Measurements from ENCODE around the gene NINJ1.
"Not testable (repeated sequence)": the region's sequence is repeated elsewhere in the genome, so short reads cannot be mapped to it uniquely, and the experiment has no call there.

The NINJ1 gene

DNA sequence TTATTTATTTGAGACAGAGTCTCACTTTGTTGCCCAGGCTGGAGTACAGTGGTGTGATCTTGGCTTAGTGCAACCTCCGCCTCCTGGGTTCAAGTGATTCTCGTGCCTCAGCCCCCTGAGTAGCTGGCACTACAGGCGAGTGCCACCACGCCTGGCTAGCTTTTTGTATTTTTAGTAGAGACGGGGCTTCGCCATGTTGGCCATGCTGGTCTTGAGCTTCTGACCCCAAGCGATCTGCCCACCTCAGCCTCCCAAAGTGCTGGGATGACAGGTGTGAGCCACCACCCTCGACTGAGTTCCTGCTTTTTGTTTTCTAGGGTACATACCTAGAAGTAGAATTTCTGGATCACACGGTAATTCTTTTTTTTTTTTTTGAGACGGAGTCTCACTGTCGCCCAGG is 33.0 kb downstream of the NINJ1 start:
- H3K9me3 ChIP-seq (replicated peaks in 1 of 2; ENCODE audit: control insufficient read depth in 2 of 2, insufficient read depth in 1 of 2, low read depth in 1 of 2, low read length in 2 of 2): peaks cover 0 to 14% of the 10 kb centered on the region in 2 donors
- not testable (repeated sequence) for H4K8ac ChIP-seq (ENCODE audit: low read depth, low read length); H2AK5ac ChIP-seq (ENCODE audit: low read depth, low read length); H4K91ac ChIP-seq (ENCODE audit: low read depth, low read length, poor library complexity); H3K4me3 ChIP-seq (ENCODE audit: low read length in 2 of 2); H3K36me3 ChIP-seq (replicated peaks in 1 of 2; ENCODE audit: control insufficient read depth in 2 of 2, insufficient read depth in 2 of 2, low read length in 2 of 2); H3K27ac ChIP-seq (replicated peaks; ENCODE audit: low read length); H2BK12ac ChIP-seq (ENCODE audit: low read length); H3K23ac ChIP-seq (ENCODE audit: low read depth, low read length, poor library complexity); DNase-seq (ENCODE audit: low spot score); H2BK5ac ChIP-seq (ENCODE audit: low read length); H2BK120ac ChIP-seq (ENCODE audit: low read depth, low read length); H3K9ac ChIP-seq (ENCODE audit: low read depth, low read length, poor library complexity); H2BK15ac ChIP-seq (ENCODE audit: low read length); H3K4me2 ChIP-seq (ENCODE audit: insufficient read depth, low read length, poor library complexity, severe bottlenecking); H3K79me1 ChIP-seq (ENCODE audit: low read depth, low read length); H3K27me3 ChIP-seq (ENCODE audit: control insufficient read depth in 3 of 3, insufficient read depth in 3 of 3, low read depth in 1 of 3, low read length in 3 of 3); H3K14ac ChIP-seq (ENCODE audit: low read length); H3K4ac ChIP-seq (ENCODE audit: low read length); H3K4me1 ChIP-seq (ENCODE audit: control insufficient read depth in 2 of 2, insufficient read depth in 1 of 2, low read depth in 1 of 2, low read length in 2 of 2); H2AFZ ChIP-seq (ENCODE audit: low read length); H3K18ac ChIP-seq (ENCODE audit: low read length)
- no CpG with 5 or more reads among the region's 11 CpGs for WGBS, 2 donors (ENCODE audit: extremely low coverage in 2 of 2, insufficient read length in 2 of 2, insufficient replicate concordance in 1 of 2)

- no peak overlapping the region for H4K91ac ChIP-seq (ENCODE audit: low read depth, low read length, poor library complexity)
- H3K23ac ChIP-seq (ENCODE audit: low read depth, low read length, poor library complexity): no peak overlapping the region
- no peak overlapping the region for H3K14ac ChIP-seq (ENCODE audit: low read length)
- H3K4me1 ChIP-seq (ENCODE audit: control insufficient read depth in 2 of 2, insufficient read depth in 1 of 2, low read depth in 1 of 2, low read length in 2 of 2): peaks cover 5 to 10% of the 10 kb centered on the region in 2 donors
- no peak overlapping the region for H2AK5ac ChIP-seq (ENCODE audit: low read depth, low read length)
- H3K27me3 ChIP-seq (ENCODE audit: control insufficient read depth in 3 of 3, insufficient read depth in 3 of 3, low read depth in 1 of 3, low read length in 3 of 3): peaks cover 0 to 5% (median 0%) of the 10 kb centered on the region in 3 experiments
- H3K36me3 ChIP-seq (replicated peaks in 1 of 2; ENCODE audit: control insufficient read depth in 2 of 2, insufficient read depth in 2 of 2, low read length in 2 of 2): no peaks in the 10 kb centered on the region
- peak overlapping the region; percentile 11 for H2BK5ac ChIP-seq (ENCODE audit: low read length)
- peaks cover 2% of the 10 kb centered on the region for H3K79me1 ChIP-seq (ENCODE audit: low read depth, low read length)
- H2AFZ ChIP-seq (ENCODE audit: low read length): no peak overlapping the region
- H3K9me3 ChIP-seq (replicated peaks in 1 of 2; ENCODE audit: control insufficient read depth in 2 of 2, insufficient read depth in 1 of 2, low read depth in 1 of 2, low read length in 2 of 2): peaks cover 0 to 14% of the 10 kb centered on the region in 2 donors
- H2BK120ac ChIP-seq (ENCODE audit: low read depth, low read length): no peak overlapping the region
- no peak overlapping the region for H4K8ac ChIP-seq (ENCODE audit: low read depth, low read length)
- H3K4me3 ChIP-seq (ENCODE audit: low read length in 2 of 2): no peak overlapping the region
- no peak for DNase-seq (ENCODE audit: low spot score)
- H2BK15ac ChIP-seq (ENCODE audit: low read length): peak overlapping the region; percentile 15
- no peak overlapping the region for H3K4ac ChIP-seq (ENCODE audit: low read length)
- H3K9ac ChIP-seq (ENCODE audit: low read depth, low read length, poor library complexity): no peak overlapping the region
- no peak overlapping the region for H3K18ac ChIP-seq (ENCODE audit: low read length)
- no peak overlapping the region for H3K27ac ChIP-seq (replicated peaks; ENCODE audit: low read length)
- WGBS, 2 donors (ENCODE audit: extremely low coverage in 2 of 2, insufficient read length in 2 of 2, insufficient replicate concordance in 1 of 2): no CpG with 5 or more reads among the region's 8 CpGs
- H3K4me2 ChIP-seq (ENCODE audit: insufficient read depth, low read length, poor library complexity, severe bottlenecking): no peak overlapping the region
- no peak overlapping the region for H2BK12ac ChIP-seq (ENCODE audit: low read length)
Observed at GRCh38 chr9:93100276-93100636, 33.8 kb downstream of the NINJ1 start.

DNA sequence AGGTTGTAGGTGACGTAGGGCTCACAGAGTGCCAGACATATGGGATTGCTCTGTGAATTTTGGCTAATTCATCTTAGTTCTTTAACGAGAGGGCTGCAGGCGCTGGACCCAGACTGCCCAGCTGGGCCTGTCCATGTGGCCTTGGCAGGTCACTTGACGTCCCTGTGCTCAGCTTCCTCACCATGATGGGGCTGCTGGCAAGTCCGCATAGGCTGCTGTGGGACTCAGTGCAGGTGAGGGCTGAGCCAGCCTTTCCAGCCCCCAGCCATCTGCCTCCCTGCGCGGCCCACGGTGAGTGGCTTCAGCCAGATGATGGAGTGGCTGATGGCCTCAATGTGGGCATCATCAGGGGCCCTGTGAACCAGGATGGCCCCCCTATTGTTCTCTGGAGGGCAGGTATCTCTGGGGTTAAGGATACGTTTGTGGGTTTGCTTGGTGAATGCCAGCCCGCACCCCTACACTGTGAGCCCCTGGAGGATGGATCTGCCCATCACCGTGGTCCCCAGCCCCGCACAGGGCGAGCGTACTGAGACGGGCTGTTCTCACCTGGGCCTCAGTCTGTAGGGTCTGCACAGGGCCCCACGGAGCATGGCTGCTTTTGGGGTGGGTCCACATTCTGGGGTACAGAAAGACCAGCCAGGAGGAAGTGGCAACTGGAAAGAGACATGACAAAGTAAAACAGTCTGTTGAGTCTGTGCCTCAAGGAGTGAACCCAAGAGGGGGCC is 34.3 kb downstream of the NINJ1 start:
- peaks cover 0 to 14% of the 10 kb centered on the region in 2 donors for H3K9me3 ChIP-seq (replicated peaks in 1 of 2; ENCODE audit: control insufficient read depth in 2 of 2, insufficient read depth in 1 of 2, low read depth in 1 of 2, low read length in 2 of 2)
- H3K27ac ChIP-seq (replicated peaks; ENCODE audit: low read length): no peak overlapping the region
- H3K4me2 ChIP-seq (ENCODE audit: insufficient read depth, low read length, poor library complexity, severe bottlenecking): no peak overlapping the region
- H4K91ac ChIP-seq (ENCODE audit: low read depth, low read length, poor library complexity): no peak overlapping the region
- H3K36me3 ChIP-seq (replicated peaks in 1 of 2; ENCODE audit: control insufficient read depth in 2 of 2, insufficient read depth in 2 of 2, low read length in 2 of 2): no peaks in the 10 kb centered on the region
- H3K14ac ChIP-seq (ENCODE audit: low read length): peak overlapping the region; percentile 67
- peak overlapping the region; percentile 15 for H2BK15ac ChIP-seq (ENCODE audit: low read length)
- H4K8ac ChIP-seq (ENCODE audit: low read depth, low read length): no peak overlapping the region
- peak overlapping the region; percentile 2 for H3K23ac ChIP-seq (ENCODE audit: low read depth, low read length, poor library complexity)
- DNase-seq (ENCODE audit: low spot score): no peak
- peaks cover 2% of the 10 kb centered on the region for H3K79me1 ChIP-seq (ENCODE audit: low read depth, low read length)
- no peak overlapping the region for H2BK120ac ChIP-seq (ENCODE audit: low read depth, low read length)
- H2AFZ ChIP-seq (ENCODE audit: low read length): no peak overlapping the region
- peak overlapping the region; percentile 11 for H2BK5ac ChIP-seq (ENCODE audit: low read length)
- no CpG with 5 or more reads among the region's 16 CpGs for WGBS, 2 donors (ENCODE audit: extremely low coverage in 2 of 2, insufficient read length in 2 of 2, insufficient replicate concordance in 1 of 2)
- no peak overlapping the region for H3K4me3 ChIP-seq (ENCODE audit: low read length in 2 of 2)
- peaks cover 0 to 5% (median 0%) of the 10 kb centered on the region in 3 experiments for H3K27me3 ChIP-seq (ENCODE audit: control insufficient read depth in 3 of 3, insufficient read depth in 3 of 3, low read depth in 1 of 3, low read length in 3 of 3)
- peaks cover 5 to 10% of the 10 kb centered on the region in 2 donors for H3K4me1 ChIP-seq (ENCODE audit: control insufficient read depth in 2 of 2, insufficient read depth in 1 of 2, low read depth in 1 of 2, low read length in 2 of 2)
- H3K4ac ChIP-seq (ENCODE audit: low read length): no peak overlapping the region
- no peak overlapping the region for H3K9ac ChIP-seq (ENCODE audit: low read depth, low read length, poor library complexity)
- peak overlapping the region; percentile 41 for H2AK5ac ChIP-seq (ENCODE audit: low read depth, low read length)
- H3K18ac ChIP-seq (ENCODE audit: low read length): no peak overlapping the region
- no peak overlapping the region for H2BK12ac ChIP-seq (ENCODE audit: low read length)

DNA sequence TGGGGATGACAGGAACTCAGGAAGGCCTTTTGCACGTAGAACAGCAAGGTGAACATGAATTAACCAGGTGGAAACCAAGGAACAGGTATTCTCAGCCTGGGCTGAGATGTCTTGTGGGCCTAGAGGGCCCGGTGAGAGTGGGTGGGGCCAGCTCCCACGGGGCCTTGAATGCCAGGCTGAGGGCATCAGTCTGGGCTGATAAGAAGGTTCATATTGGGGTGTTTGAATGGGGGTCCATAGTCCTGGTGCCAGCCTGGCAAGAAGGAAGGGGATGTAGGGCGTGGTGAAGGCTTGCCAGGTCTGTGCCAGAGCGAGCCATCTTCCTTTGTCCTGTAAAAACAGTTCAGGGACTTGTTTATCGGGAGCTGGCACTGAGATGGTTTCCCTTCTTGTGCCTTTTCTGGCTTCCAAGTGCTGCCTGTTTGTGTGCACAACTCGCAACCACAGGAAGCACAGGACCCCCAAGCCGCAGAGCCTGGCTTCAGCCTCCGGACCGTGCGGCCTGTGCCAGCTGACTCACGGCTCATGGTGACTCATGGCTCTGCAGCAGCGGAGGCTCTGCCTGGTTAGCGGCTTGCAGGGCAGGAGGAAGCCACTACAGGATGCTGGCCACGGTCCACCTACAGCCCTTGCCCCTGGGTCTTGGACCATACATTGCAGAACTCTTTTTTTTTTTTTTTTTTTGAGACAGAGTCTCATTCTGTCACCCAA is 35.7 kb downstream of the NINJ1 start:
- H2BK120ac ChIP-seq (ENCODE audit: low read depth, low read length): no peak overlapping the region
- H4K8ac ChIP-seq (ENCODE audit: low read depth, low read length): no peak overlapping the region
- H3K4ac ChIP-seq (ENCODE audit: low read length): no peak overlapping the region
- H3K23ac ChIP-seq (ENCODE audit: low read depth, low read length, poor library complexity): no peak overlapping the region
- peaks cover 0 to 4% of the 10 kb centered on the region in 2 donors for H3K9me3 ChIP-seq (replicated peaks in 1 of 2; ENCODE audit: control insufficient read depth in 2 of 2, insufficient read depth in 1 of 2, low read depth in 1 of 2, low read length in 2 of 2)
- H2AK5ac ChIP-seq (ENCODE audit: low read depth, low read length): peak overlapping the region; percentile 1
- peak overlapping the region; percentile 44 for H3K9ac ChIP-seq (ENCODE audit: low read depth, low read length, poor library complexity)
- H4K91ac ChIP-seq (ENCODE audit: low read depth, low read length, poor library complexity): no peak overlapping the region
- no peak overlapping the region for H3K27ac ChIP-seq (replicated peaks; ENCODE audit: low read length)
- no peak for DNase-seq (ENCODE audit: low spot score)
- H2AFZ ChIP-seq (ENCODE audit: low read length): no peak overlapping the region
- no peaks in the 10 kb centered on the region for H3K36me3 ChIP-seq (replicated peaks in 1 of 2; ENCODE audit: control insufficient read depth in 2 of 2, insufficient read depth in 2 of 2, low read length in 2 of 2)
- peak overlapping the region; percentile 30 for H2BK15ac ChIP-seq (ENCODE audit: low read length)
- WGBS, 2 donors (ENCODE audit: extremely low coverage in 2 of 2, insufficient read length in 2 of 2, insufficient replicate concordance in 1 of 2): no CpG with 5 or more reads among the region's 15 CpGs
- H2BK12ac ChIP-seq (ENCODE audit: low read length): no peak overlapping the region
- H3K14ac ChIP-seq (ENCODE audit: low read length): no peak overlapping the region
- H3K4me1 ChIP-seq (ENCODE audit: control insufficient read depth in 2 of 2, insufficient read depth in 1 of 2, low read depth in 1 of 2, low read length in 2 of 2): peaks cover 5 to 15% of the 10 kb centered on the region in 2 donors
- no peak overlapping the region for H3K4me2 ChIP-seq (ENCODE audit: insufficient read depth, low read length, poor library complexity, severe bottlenecking)
- H2BK5ac ChIP-seq (ENCODE audit: low read length): no peak overlapping the region
- peak overlapping the region; percentile 80 for H3K18ac ChIP-seq (ENCODE audit: low read length)
- peaks cover 0 to 6% (median 0%) of the 10 kb centered on the region in 3 experiments for H3K27me3 ChIP-seq (ENCODE audit: control insufficient read depth in 3 of 3, insufficient read depth in 3 of 3, low read depth in 1 of 3, low read length in 3 of 3)
- peaks cover 2% of the 10 kb centered on the region for H3K79me1 ChIP-seq (ENCODE audit: low read depth, low read length)
- no peak overlapping the region for H3K4me3 ChIP-seq (ENCODE audit: low read length in 2 of 2)

All from neuronal stem cell (in vitro differentiated cells).